Body of pancreas (tissue), 4 donors: ENCODE measurements around the gene MMP24OS. TPM values are rescaled to one million over a fixed set of nuclear protein-coding genes. Genes with fewer than 3 reads are reported as not detected.

Experiments
- ATAC-seq: fragments of 150-250 bp; one replicate; pipeline ENCODE4 v1.9.1; 2016
- DNase-seq, 4 donors: peaks; one replicate each; pipeline ENCODE4 v3.0.0-alpha.2; 2019
- H3K27ac ChIP-seq, 4 donors: fragments of 200-600 bp; sonication (generic); 1 replicate in 3 of 4; 2 replicates in 1 of 4; pipeline versions ENCODE4 v1.5.1 to v1.6.1; 2016 to 2019; ENCODE audit warnings: mild to moderate bottlenecking in 1 of 4, mixed read lengths in 1 of 4, moderate library complexity in 1 of 4
- H3K27me3 ChIP-seq, 2 donors: fragments of 200-600 bp; sonication (generic); one replicate each; pipeline ENCODE4 v1.6.0; 2016; ENCODE audit warnings: mild to moderate bottlenecking in 1 of 2
- H3K36me3 ChIP-seq, 2 donors: fragments of 200-600 bp; sonication (generic); replicated peaks in 1 of 2; 2 replicates each; pipeline ENCODE4 v1.5.1; 2016; ENCODE audit warnings: low read depth in 2 of 2; ENCODE audit not compliant: insufficient read depth in 1 of 2
- H3K4me1 ChIP-seq: fragments of 200-600 bp; sonication (generic); one replicate; pipeline ENCODE4 v1.6.0; 2016
- H3K4me3 ChIP-seq, 2 donors: fragments of 200-600 bp; sonication (generic); 1 replicate in 1 of 2; 2 replicates in 1 of 2; pipeline ENCODE4 v1.5.1; 2016 to 2019
- H3K9me3 ChIP-seq, 3 donors: fragments of 200-600 bp; sonication (generic); 1 replicate in 2 of 3; 2 replicates in 1 of 3; pipeline ENCODE4 v1.5.1; 2016
- CTCF ChIP-seq, 7 experiments: fragments of 450-650 bp in 4 of 7; fragments of 200-600 bp in 3 of 7; sonication (generic) in 3 of 7; IDR thresholded peaks; one replicate each; pipeline ENCODE4 v1.5.1; 2016 to 2019; ENCODE audit warnings: antibody characterized with exemption in 7 of 7
- POLR2A ChIP-seq, 3 donors: fragments of 450-650 bp; IDR thresholded peaks; one replicate each; pipeline ENCODE4 v1.6.1; 2016; ENCODE audit warnings: antibody characterized with exemption in 3 of 3, mild to moderate bottlenecking in 2 of 3
- WGBS, 2 donors: methylation state at CpG; one replicate each; pipeline ENCODE4 v1.1.5; 2017; 5-methylcytosine and 5-hydroxymethylcytosine counted together
- intact Hi-C: fragments of 100-400 bp; cut with DNase I; formaldehyde crosslinking; loops from one replicate; pipeline ENCODE4 v1.15.1; 2023
- total RNA-seq, 2 donors: library from RNA; depleted of rRNA; stranded (reverse); fragments of >200 nt; gene quantifications; one replicate each; pipeline ENCODE4 v1.1.0, GENCODE V29; 2016

The MMP24OS gene
- total RNA-seq, 2 donors from 2014 or later: 20.4 to 27.5 TPM

- no peak for DNase-seq
- H3K4me1 ChIP-seq: peaks cover 29% of the 10 kb centered on the region
- intact Hi-C loops: no loop called here
- no peak for ATAC-seq
- no peak overlapping the region for H3K27ac ChIP-seq
- TF ChIP-seq CTCF (IDR thresholded peaks at IDR 0.05): no peak
- TF ChIP-seq POLR2A (IDR thresholded peaks at IDR 0.05): no peak
- H3K9me3 ChIP-seq: no peaks in the 10 kb centered on the region
- H3K36me3 ChIP-seq: peaks cover 6 to 9% of the 10 kb centered on the region in 2 donors
- H3K27me3 ChIP-seq: no peaks in the 10 kb centered on the region
- no peak overlapping the region for H3K4me3 ChIP-seq
- 96 to 98% methylated on average over 9 to 10 of the region's 10 CpGs for WGBS, 2 donors
Observed at GRCh38 chr20:35281506-35282101, 3.7 kb upstream of the MMP24OS start.

GRCh38 chr20:35280523-35280922 is 2.6 kb upstream of the MMP24OS start:
- H3K4me1 ChIP-seq: peaks cover 39% of the 10 kb centered on the region
- no peak overlapping the region for H3K4me3 ChIP-seq
- H3K9me3 ChIP-seq: no peaks in the 10 kb centered on the region
- DNase-seq (no peak), ATAC-seq (no peak)
- H3K27ac ChIP-seq: no peak overlapping the region
- 84 to 92% methylated on average over 5 to 6 of the region's 6 CpGs for WGBS, 2 donors
- no peak for TF ChIP-seq CTCF (IDR thresholded peaks at IDR 0.05)
- TF ChIP-seq POLR2A (IDR thresholded peaks at IDR 0.05): no peak
- peaks cover 6 to 9% of the 10 kb centered on the region in 2 donors for H3K36me3 ChIP-seq
- H3K27me3 ChIP-seq: no peaks in the 10 kb centered on the region
- intact Hi-C loops: no loop called here

- peaks cover 36% of the 10 kb centered on the region for H3K4me1 ChIP-seq
- WGBS, 2 donors: 95 to 96% methylated on average over 7 of the region's 7 CpGs
- no peak overlapping the region for H3K4me3 ChIP-seq
- H3K9me3 ChIP-seq: no peaks in the 10 kb centered on the region
- no peaks in the 10 kb centered on the region for H3K27me3 ChIP-seq
- no peak for DNase-seq
- H3K36me3 ChIP-seq: peaks cover 6 to 9% of the 10 kb centered on the region in 2 donors
- intact Hi-C loops: loop anchor here (10.0 kb wide), 1 partner anchor 135 kb away; the partner anchor contains the start of gene EDEM2
- ATAC-seq: no peak
- no peak for TF ChIP-seq CTCF (IDR thresholded peaks at IDR 0.05)
- no peak for TF ChIP-seq POLR2A (IDR thresholded peaks at IDR 0.05)
- peak overlapping the region in 1 of 4 donors; percentile 4 for H3K27ac ChIP-seq
Observed at GRCh38 chr20:35279533-35280174, 1.7 kb upstream of the MMP24OS start.

- WGBS, 2 donors: 81 to 83% methylated on average over 3 to 5 of the region's 5 CpGs
- H3K4me3 ChIP-seq: no peak overlapping the region
Observed at GRCh38 chr20:35279040-35279439, 1.1 kb upstream of the MMP24OS start.

More at GRCh38 chr20:35279040-35279439, 1.1 kb upstream of the MMP24OS start:
- Histone ChIP-seq H3K9me3 (no peaks in the 10 kb centered on the region), H3K4me1 (peaks cover 36% of the 10 kb centered on the region), H3K27ac (peak overlapping the region in 2 of 4 donors; percentile 83 to 97), H3K27me3 (no peaks in the 10 kb centered on the region), H3K36me3 (peaks cover 6 to 9% of the 10 kb centered on the region in 2 donors)
- TF ChIP-seq POLR2A (IDR thresholded peaks at IDR 0.05): no peak
- TF ChIP-seq CTCF (IDR thresholded peaks at IDR 0.05): no peak
- DNase-seq (peak in 3 of 4 donors; percentile 21 to 43 (median 23)), ATAC-seq (no peak)
- intact Hi-C loops: loop anchor here (10.0 kb wide), 1 partner anchor 134 kb away; the partner anchor contains the start of gene EDEM2
